Endodermal cell (in vitro differentiated cells): ENCODE data around the gene ARPC5. TPM values are rescaled to one million over a fixed set of nuclear protein-coding genes. Genes with fewer than 3 reads are reported as not detected.

ENCODE experiments used
- DNase-seq: peaks from one replicate; pipeline ENCODE4 v3.0.0-alpha.2; 2017
- H3K27ac ChIP-seq: 2 replicates; pipeline ENCODE4 v1.5.1; 2013; ENCODE audit warnings: mild to moderate bottlenecking, low read depth, low read length, moderate library complexity
- H3K27me3 ChIP-seq: 2 replicates; pipeline ENCODE4 v1.6.1; 2013; ENCODE audit warnings: mild to moderate bottlenecking, low read length, moderate library complexity; ENCODE audit not compliant: insufficient read depth, control insufficient read depth, poor library complexity, severe bottlenecking
- H3K36me3 ChIP-seq: 2 replicates; pipeline ENCODE4 v1.7.0; 2013; ENCODE audit warnings: mild to moderate bottlenecking, low read length, moderate library complexity; ENCODE audit not compliant: control insufficient read depth, insufficient read depth
- H3K4me1 ChIP-seq: one replicate; pipeline ENCODE4 v1.7.0; 2013; ENCODE audit warnings: low read length; ENCODE audit not compliant: control insufficient read depth, insufficient read depth
- H3K4me3 ChIP-seq: 2 replicates; pipeline ENCODE4 v1.5.1; 2013; ENCODE audit warnings: mild to moderate bottlenecking, low read length, moderate library complexity
- H3K9ac ChIP-seq: 2 replicates; pipeline ENCODE4 v1.6.1; 2013; ENCODE audit warnings: mild to moderate bottlenecking, low read length, moderate library complexity; ENCODE audit not compliant: poor library complexity, severe bottlenecking; ENCODE audit errors: extremely low read depth
- H3K9me3 ChIP-seq: 2 replicates; pipeline ENCODE4 v1.6.1; 2013; ENCODE audit warnings: mild to moderate bottlenecking, low read length, moderate library complexity; ENCODE audit not compliant: control insufficient read depth
- H3K27ac Mint-ChIP-seq: 2 replicates; pipeline ENCODE4 v1.8.0; 2020; ENCODE audit warnings: mixed read lengths
- H3K27me3 Mint-ChIP-seq: 2 replicates; pipeline ENCODE4 v1.8.0; 2021; ENCODE audit warnings: mild to moderate bottlenecking, mixed read lengths; ENCODE audit not compliant: insufficient read depth
- H3K36me3 Mint-ChIP-seq: 2 replicates; pipeline ENCODE4 v1.8.0; 2020; ENCODE audit warnings: low read depth, mixed read lengths
- H3K4me1 Mint-ChIP-seq: 2 replicates; pipeline ENCODE4 v1.8.0; 2020; ENCODE audit warnings: mixed read lengths
- H3K4me3 Mint-ChIP-seq: 2 replicates; pipeline ENCODE4 v1.8.0; 2020; ENCODE audit warnings: mild to moderate bottlenecking, moderate library complexity, mixed read lengths
- H3K9me3 Mint-ChIP-seq: 2 replicates; pipeline ENCODE4 v1.8.0; 2020; ENCODE audit warnings: mild to moderate bottlenecking, mixed read lengths
- CTCF ChIP-seq: fragments of 200-600 bp; sonication (generic); conservative IDR thresholded peaks from 2 replicates; pipeline ENCODE4 v1.5.0; 2021; ENCODE audit warnings: antibody characterized with exemption, mild to moderate bottlenecking
- WGBS, 2 experiments: methylation state at CpG; one replicate each; pipeline versions ENCODE4 v1.1.5 to v1.1.7; 2013; ENCODE audit warnings: missing lambda C conversion rate in 2 of 2, mixed read lengths in 1 of 2; ENCODE audit not compliant: insufficient coverage in 1 of 2, insufficient read length in 1 of 2; 5-methylcytosine and 5-hydroxymethylcytosine counted together
- total RNA-seq, 2 donors: library from RNA; stranded (reverse); fragmentation: NEBNext Ultra II Directional in 1 of 2; extraction: Animal tissue kit (Norgen Biotek cat#: 25700) in 1 of 2; gene quantifications; 2 replicates in 1 of 2; 3 replicates in 1 of 2; pipeline ENCODE4 v1.2.1, GENCODE V29; 2021

ARPC5 gene
- total RNA-seq, 2 donors from 2014 or later = 78.7 to 99.5 TPM

GRCh38 chr1:183678819-183679218 is 43.2 kb upstream of the ARPC5 start:
- H3K36me3 Mint-ChIP-seq = no peaks in the 10 kb centered on the region
- H3K4me3 Mint-ChIP-seq = no peak overlapping the region
- no peaks in the 10 kb centered on the region for H3K9me3 ChIP-seq
- peaks cover 3% of the 10 kb centered on the region for H3K27me3 Mint-ChIP-seq
- peaks cover 7% of the 10 kb centered on the region for H3K9me3 Mint-ChIP-seq
- no peaks in the 10 kb centered on the region for H3K36me3 ChIP-seq
- H3K4me1 ChIP-seq = no peaks in the 10 kb centered on the region
- DNase-seq = no peak
- H3K27me3 ChIP-seq = no peaks in the 10 kb centered on the region
- H3K27ac Mint-ChIP-seq = no peak overlapping the region
- H3K4me3 ChIP-seq = no peak overlapping the region
- no peak for TF ChIP-seq CTCF
- WGBS, 2 experiments = 82 to 89% methylated on average over 2 of the region's 3 CpGs
- no peak overlapping the region for H3K27ac ChIP-seq
- no peak overlapping the region for H3K9ac ChIP-seq
- H3K4me1 Mint-ChIP-seq = no peaks in the 10 kb centered on the region

GRCh38 chr1:183676586-183677189 is 41.1 kb upstream of the ARPC5 start:
- no peak overlapping the region for H3K27ac ChIP-seq
- no peak for DNase-seq
- WGBS, 2 experiments = 73 to 75% methylated on average over 2 of the region's 2 CpGs
- H3K4me1 Mint-ChIP-seq = no peaks in the 10 kb centered on the region
- no peaks in the 10 kb centered on the region for H3K36me3 Mint-ChIP-seq
- no peak overlapping the region for H3K27ac Mint-ChIP-seq
- no peaks in the 10 kb centered on the region for H3K27me3 ChIP-seq
- H3K27me3 Mint-ChIP-seq = peaks cover 3% of the 10 kb centered on the region
- H3K4me1 ChIP-seq = no peaks in the 10 kb centered on the region
- no peak overlapping the region for H3K4me3 Mint-ChIP-seq
- peaks cover under 1% of the 10 kb centered on the region for H3K9me3 ChIP-seq
- no peak for TF ChIP-seq CTCF
- no peaks in the 10 kb centered on the region for H3K36me3 ChIP-seq
- H3K9me3 Mint-ChIP-seq = peaks cover 7% of the 10 kb centered on the region
- H3K9ac ChIP-seq = no peak overlapping the region
- no peak overlapping the region for H3K4me3 ChIP-seq

GRCh38 chr1:183675883-183676585 is 40.5 kb upstream of the ARPC5 start:
- no peak overlapping the region for H3K27ac Mint-ChIP-seq
- DNase-seq = no peak
- H3K27me3 Mint-ChIP-seq = peaks cover 3% of the 10 kb centered on the region
- Histone ChIP-seq H3K9me3 (peaks cover 7% of the 10 kb centered on the region), H3K4me3 (no peak overlapping the region), H3K4me1 (no peaks in the 10 kb centered on the region), H3K9ac (no peak overlapping the region), H3K27ac (no peak overlapping the region), H3K36me3 (no peaks in the 10 kb centered on the region), H3K27me3 (no peaks in the 10 kb centered on the region)
- 77 to 82% methylated on average over 3 of the region's 3 CpGs for WGBS, 2 experiments
- no peak for TF ChIP-seq CTCF
- H3K4me1 Mint-ChIP-seq = no peaks in the 10 kb centered on the region
- H3K4me3 Mint-ChIP-seq = no peak overlapping the region
- H3K9me3 Mint-ChIP-seq = peaks cover 7% of the 10 kb centered on the region
- no peaks in the 10 kb centered on the region for H3K36me3 Mint-ChIP-seq
